Measurements from ENCODE around the gene MCL1. TPM values are rescaled to one million over a fixed set of nuclear protein-coding genes. Genes with fewer than 3 reads are reported as not detected.

Gene MCL1
- total and polyA plus RNA-seq, 10 of the 15 experiments (the other 5 are each of a cell fraction or from before 2014, with no cell fraction given): 18.1 to 148 (median 86.4) TPM

DNA sequence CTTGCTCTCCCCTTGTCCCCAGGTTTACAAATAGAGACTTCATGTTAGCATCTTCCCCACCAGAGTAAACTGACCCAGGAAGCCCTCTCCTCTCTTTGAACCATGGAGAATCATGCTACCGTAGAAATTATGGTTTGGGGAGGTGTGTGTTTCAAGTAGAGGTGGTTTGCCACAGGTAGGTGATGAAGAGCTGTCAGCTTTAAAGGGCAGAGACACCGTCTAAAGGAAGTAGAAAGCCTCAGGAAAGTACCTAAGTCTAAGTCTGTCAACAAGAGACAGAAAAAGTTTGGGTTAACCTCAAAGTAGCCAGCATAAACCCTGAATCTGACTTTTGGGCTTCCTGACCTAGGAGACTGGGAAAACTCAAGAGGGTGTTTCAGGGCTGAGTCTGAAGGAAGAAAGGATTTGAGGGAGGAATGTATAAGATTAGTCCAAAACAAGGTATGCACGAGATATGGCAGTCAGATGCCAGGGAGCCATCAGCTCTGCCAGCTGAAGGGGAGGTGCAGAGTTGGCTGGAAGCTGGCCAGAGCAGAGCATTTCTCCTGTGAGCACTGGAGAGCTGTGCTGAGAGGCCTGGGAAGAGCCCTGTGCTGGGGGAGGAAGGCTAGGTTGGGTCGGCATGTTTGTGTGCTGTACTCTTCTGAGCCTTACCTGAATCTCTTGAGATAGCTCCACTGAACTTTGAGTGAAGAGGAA, 15.9 kb downstream of the MCL1 start (continued):
- TF ChIP-seq CEBPZ (IDR thresholded peaks at IDR 0.05; ENCODE audit: low read depth, low read length) (no peak), RB1 (IDR thresholded peaks at IDR 0.05; ENCODE audit: borderline replicate concordance) (no peak; the same call in 1 of the 2 replicates), PRDM15 (CRISPR knock-in tag; IDR thresholded peaks at IDR 0.05) (no peak), FOS (IDR thresholded peaks at IDR 0.05; ENCODE audit: borderline replicate concordance, extremely low read depth, insufficient read length) (no peak), CBX3 (IDR thresholded peaks at IDR 0.05; ENCODE audit: borderline replicate concordance, low read depth) (no peak), TCF7 (IDR thresholded peaks at IDR 0.05; ENCODE audit: borderline replicate concordance) (no peak), NR2F1 (conservative IDR thresholded peaks at IDR 0.05) (peak; percentile 31; the same call in 1 of the 2 replicates), ZNF687 (IDR thresholded peaks at IDR 0.05) (no peak), ZNF274 (IDR thresholded peaks at IDR 0.05; ENCODE audit: insufficient read depth, insufficient read length) (no peak), CBX5 (IDR thresholded peaks at IDR 0.05; ENCODE audit: low read depth) (no peak)
- TF ChIP-seq, protein P1, sequence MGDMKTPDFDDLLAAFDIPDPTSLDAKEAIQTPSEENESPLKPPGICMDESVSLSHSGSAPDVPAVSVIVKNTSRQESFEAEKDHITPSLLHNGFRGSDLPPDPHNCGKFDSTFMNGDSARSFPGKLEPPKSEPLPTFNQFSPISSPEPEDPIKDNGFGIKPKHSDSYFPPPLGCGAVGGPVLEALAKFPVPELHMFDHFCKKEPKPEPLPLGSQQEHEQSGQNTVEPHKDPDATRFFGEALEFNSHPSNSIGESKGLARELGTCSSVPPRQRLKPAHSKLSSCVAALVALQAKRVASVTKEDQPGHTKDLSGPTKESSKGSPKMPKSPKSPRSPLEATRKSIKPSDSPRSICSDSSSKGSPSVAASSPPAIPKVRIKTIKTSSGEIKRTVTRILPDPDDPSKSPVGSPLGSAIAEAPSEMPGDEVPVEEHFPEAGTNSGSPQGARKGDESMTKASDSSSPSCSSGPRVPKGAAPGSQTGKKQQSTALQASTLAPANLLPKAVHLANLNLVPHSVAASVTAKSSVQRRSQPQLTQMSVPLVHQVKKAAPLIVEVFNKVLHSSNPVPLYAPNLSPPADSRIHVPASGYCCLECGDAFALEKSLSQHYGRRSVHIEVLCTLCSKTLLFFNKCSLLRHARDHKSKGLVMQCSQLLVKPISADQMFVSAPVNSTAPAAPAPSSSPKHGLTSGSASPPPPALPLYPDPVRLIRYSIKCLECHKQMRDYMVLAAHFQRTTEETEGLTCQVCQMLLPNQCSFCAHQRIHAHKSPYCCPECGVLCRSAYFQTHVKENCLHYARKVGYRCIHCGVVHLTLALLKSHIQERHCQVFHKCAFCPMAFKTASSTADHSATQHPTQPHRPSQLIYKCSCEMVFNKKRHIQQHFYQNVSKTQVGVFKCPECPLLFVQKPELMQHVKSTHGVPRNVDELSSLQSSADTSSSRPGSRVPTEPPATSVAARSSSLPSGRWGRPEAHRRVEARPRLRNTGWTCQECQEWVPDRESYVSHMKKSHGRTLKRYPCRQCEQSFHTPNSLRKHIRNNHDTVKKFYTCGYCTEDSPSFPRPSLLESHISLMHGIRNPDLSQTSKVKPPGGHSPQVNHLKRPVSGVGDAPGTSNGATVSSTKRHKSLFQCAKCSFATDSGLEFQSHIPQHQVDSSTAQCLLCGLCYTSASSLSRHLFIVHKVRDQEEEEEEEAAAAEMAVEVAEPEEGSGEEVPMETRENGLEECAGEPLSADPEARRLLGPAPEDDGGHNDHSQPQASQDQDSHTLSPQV (IDR thresholded peaks at IDR 0.05): no peak
- TF ChIP-seq, protein P2, sequence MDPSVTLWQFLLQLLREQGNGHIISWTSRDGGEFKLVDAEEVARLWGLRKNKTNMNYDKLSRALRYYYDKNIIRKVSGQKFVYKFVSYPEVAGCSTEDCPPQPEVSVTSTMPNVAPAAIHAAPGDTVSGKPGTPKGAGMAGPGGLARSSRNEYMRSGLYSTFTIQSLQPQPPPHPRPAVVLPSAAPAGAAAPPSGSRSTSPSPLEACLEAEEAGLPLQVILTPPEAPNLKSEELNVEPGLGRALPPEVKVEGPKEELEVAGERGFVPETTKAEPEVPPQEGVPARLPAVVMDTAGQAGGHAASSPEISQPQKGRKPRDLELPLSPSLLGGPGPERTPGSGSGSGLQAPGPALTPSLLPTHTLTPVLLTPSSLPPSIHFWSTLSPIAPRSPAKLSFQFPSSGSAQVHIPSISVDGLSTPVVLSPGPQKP (IDR thresholded peaks at IDR 0.05; ENCODE audit: low read depth, low read length): no peak
